Measurements from ENCODE around the gene TMOD1. TPM values are rescaled to one million over a fixed set of nuclear protein-coding genes. Genes with fewer than 3 reads are reported as not detected.
A peak's percentile ranks its signal among the peaks of the same experiment; 100 is the strongest.

The TMOD1 gene
- total and polyA plus RNA-seq, 2 of the 13 experiments (the other 11 are each of a cell fraction or from before 2014, with no cell fraction given) = 0.04 to 0.07 TPM

DNA sequence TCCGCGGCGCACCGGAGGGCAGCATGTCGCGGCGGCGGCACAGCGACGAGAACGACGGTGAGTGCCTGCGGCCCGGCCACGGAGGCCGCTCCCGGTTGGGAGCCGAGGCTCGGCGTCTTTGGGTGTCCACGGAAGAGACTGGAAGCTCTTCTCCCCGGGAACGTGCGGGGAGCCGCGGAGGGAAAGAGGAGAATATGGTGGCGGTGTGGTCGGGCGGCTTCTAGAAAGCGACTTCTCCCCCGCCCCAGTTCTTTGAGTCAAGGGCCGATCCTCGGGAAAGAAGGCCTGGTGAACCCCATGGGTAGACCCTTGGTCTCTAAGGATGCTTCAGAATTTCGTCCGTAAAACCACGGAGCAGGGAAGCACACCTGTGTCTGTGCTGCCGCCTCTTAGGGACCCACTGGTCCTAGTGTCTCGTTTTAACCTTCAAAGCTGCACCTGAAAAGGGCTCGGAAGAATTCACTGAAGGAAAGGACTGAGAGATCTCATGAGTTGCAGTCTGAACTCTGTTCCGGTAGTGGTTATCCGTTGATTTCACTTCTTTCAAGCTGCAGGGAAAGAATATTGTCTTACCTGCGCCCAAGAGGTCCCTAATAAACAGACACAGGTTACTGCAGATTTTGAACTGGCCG lies 132.5 kb downstream of the TMOD1 start (continued):
- TF ChIP-seq, protein P1, sequence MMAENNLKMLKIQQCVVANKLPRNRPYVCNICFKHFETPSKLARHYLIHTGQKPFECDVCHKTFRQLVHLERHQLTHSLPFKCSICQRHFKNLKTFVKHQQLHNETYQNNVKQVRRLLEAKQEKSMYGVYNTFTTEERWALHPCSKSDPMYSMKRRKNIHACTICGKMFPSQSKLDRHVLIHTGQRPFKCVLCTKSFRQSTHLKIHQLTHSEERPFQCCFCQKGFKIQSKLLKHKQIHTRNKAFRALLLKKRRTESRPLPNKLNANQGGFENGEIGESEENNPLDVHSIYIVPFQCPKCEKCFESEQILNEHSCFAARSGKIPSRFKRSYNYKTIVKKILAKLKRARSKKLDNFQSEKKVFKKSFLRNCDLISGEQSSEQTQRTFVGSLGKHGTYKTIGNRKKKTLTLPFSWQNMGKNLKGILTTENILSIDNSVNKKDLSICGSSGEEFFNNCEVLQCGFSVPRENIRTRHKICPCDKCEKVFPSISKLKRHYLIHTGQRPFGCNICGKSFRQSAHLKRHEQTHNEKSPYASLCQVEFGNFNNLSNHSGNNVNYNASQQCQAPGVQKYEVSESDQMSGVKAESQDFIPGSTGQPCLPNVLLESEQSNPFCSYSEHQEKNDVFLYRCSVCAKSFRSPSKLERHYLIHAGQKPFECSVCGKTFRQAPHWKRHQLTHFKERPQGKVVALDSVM (CRISPR knock-in tag; IDR thresholded peaks at IDR 0.05) = no peak
- TF ChIP-seq CBFB (CRISPR knock-in tag; IDR thresholded peaks at IDR 0.05) (peak; percentile 49; the same call in 1 of the 2 replicates), KLF9 (CRISPR knock-in tag; IDR thresholded peaks at IDR 0.05; ENCODE audit: low read depth) (no peak), ONECUT2 (CRISPR knock-in tag; IDR thresholded peaks at IDR 0.05) (no peak), FOXK2 (IDR thresholded peaks at IDR 0.05) (no peak), MBD4 (IDR thresholded peaks at IDR 0.05; ENCODE audit: borderline replicate concordance, low read length) (no peak), ZBTB42 (CRISPR knock-in tag; IDR thresholded peaks at IDR 0.05) (no peak), ZNF224 (CRISPR knock-in tag; IDR thresholded peaks at IDR 0.05) (no peak), HMGA1 (CRISPR knock-in tag; conservative IDR thresholded peaks at IDR 0.05) (no peak), SNAPC5 (CRISPR knock-in tag; IDR thresholded peaks at IDR 0.05; ENCODE audit: borderline replicate concordance) (peak; percentile 77; the same call in 1 of the 2 replicates), SOX13 (IDR thresholded peaks at IDR 0.05) (no peak; the same call in 1 of the 2 replicates), SOX13 (CRISPR knock-in tag; conservative IDR thresholded peaks at IDR 0.05 in 1 of 2, IDR thresholded peaks at IDR 0.05 in 1 of 2) (no peak), ZNF563 (CRISPR knock-in tag; IDR thresholded peaks at IDR 0.05) (no peak)
- TF ChIP-seq, protein P2, sequence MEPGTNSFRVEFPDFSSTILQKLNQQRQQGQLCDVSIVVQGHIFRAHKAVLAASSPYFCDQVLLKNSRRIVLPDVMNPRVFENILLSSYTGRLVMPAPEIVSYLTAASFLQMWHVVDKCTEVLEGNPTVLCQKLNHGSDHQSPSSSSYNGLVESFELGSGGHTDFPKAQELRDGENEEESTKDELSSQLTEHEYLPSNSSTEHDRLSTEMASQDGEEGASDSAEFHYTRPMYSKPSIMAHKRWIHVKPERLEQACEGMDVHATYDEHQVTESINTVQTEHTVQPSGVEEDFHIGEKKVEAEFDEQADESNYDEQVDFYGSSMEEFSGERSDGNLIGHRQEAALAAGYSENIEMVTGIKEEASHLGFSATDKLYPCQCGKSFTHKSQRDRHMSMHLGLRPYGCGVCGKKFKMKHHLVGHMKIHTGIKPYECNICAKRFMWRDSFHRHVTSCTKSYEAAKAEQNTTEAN (CRISPR knock-in tag; conservative IDR thresholded peaks at IDR 0.05) = no peak
- TF ChIP-seq, protein P3, sequence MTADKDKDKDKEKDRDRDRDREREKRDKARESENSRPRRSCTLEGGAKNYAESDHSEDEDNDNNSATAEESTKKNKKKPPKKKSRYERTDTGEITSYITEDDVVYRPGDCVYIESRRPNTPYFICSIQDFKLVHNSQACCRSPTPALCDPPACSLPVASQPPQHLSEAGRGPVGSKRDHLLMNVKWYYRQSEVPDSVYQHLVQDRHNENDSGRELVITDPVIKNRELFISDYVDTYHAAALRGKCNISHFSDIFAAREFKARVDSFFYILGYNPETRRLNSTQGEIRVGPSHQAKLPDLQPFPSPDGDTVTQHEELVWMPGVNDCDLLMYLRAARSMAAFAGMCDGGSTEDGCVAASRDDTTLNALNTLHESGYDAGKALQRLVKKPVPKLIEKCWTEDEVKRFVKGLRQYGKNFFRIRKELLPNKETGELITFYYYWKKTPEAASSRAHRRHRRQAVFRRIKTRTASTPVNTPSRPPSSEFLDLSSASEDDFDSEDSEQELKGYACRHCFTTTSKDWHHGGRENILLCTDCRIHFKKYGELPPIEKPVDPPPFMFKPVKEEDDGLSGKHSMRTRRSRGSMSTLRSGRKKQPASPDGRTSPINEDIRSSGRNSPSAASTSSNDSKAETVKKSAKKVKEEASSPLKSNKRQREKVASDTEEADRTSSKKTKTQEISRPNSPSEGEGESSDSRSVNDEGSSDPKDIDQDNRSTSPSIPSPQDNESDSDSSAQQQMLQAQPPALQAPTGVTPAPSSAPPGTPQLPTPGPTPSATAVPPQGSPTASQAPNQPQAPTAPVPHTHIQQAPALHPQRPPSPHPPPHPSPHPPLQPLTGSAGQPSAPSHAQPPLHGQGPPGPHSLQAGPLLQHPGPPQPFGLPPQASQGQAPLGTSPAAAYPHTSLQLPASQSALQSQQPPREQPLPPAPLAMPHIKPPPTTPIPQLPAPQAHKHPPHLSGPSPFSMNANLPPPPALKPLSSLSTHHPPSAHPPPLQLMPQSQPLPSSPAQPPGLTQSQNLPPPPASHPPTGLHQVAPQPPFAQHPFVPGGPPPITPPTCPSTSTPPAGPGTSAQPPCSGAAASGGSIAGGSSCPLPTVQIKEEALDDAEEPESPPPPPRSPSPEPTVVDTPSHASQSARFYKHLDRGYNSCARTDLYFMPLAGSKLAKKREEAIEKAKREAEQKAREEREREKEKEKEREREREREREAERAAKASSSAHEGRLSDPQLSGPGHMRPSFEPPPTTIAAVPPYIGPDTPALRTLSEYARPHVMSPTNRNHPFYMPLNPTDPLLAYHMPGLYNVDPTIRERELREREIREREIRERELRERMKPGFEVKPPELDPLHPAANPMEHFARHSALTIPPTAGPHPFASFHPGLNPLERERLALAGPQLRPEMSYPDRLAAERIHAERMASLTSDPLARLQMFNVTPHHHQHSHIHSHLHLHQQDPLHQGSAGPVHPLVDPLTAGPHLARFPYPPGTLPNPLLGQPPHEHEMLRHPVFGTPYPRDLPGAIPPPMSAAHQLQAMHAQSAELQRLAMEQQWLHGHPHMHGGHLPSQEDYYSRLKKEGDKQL (CRISPR knock-in tag; IDR thresholded peaks at IDR 0.05; ENCODE audit: low read depth) = no peak
- TF ChIP-seq, protein P4, sequence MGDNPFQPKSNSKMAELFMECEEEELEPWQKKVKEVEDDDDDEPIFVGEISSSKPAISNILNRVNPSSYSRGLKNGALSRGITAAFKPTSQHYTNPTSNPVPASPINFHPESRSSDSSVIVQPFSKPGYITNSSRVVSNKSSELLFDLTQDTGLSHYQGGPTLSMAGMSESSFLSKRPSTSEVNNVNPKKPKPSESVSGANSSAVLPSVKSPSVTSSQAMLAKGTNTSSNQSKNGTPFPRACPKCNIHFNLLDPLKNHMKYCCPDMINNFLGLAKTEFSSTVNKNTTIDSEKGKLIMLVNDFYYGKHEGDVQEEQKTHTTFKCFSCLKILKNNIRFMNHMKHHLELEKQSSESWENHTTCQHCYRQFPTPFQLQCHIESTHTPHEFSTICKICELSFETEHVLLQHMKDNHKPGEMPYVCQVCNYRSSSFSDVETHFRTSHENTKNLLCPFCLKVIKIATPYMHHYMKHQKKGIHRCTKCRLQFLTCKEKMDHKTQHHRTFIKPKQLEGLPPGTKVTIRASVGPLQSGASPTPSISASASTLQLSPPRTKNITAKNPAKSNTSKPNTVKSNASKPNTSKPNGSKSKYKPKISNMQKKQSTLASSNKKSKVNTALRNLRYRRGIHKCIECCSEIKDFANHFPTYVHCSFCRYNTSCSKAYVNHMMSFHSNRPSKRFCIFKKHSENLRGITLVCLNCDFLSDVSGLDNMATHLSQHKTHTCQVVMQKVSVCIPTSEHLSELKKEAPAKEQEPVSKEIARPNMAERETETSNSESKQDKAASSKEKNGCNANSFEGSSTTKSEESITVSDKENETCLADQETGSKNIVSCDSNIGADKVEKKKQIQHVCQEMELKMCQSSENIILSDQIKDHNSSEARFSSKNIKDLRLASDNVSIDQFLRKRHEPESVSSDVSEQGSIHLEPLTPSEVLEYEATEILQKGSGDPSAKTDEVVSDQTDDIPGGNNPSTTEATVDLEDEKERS (CRISPR knock-in tag; IDR thresholded peaks at IDR 0.05) = no peak
